T follicular helper cell (primary cell): Measurements from ENCODE around the gene TSPAN15.
"Not testable (repeated sequence)": the region's sequence is repeated elsewhere in the genome, so short reads cannot be mapped to it uniquely, and the experiment has no call there.

Experiments used
- DNase-seq: peaks from one replicate; pipeline ENCODE4 v3.0.0-alpha.2; 2020; ENCODE audit warnings: low read depth

TSPAN15 gene

GRCh38 chr10:69446650-69447151, 4.6 kb upstream of the TSPAN15 start:
- DNase-seq = no peak

DNA sequence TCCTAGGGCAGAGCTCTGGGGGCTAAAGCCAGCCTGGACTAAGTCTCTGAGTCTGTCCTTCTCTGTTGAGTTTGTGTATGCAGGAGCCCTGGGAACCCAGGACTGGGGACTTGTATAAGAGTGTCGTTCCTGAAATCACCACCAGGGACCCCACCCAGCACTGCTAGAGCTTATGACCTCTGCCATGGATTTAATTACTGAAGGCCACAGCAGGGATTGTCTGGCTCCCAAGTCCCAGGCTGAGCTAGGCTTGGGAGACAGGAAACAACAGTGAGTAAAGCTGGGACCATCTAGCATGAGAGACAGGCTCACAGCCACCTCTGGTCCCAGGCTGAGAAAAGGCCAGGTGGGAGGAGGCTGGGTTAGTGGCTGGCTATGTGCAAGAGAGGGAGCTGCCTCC, 1.4 kb upstream of the TSPAN15 start:
- peak; percentile 38 for DNase-seq

GRCh38 chr10:69450395-69450794, 870 bp upstream of the TSPAN15 start:
- DNase-seq = not testable (repeated sequence)

GRCh38 chr10:69451784-69452251, 553 bp downstream of the TSPAN15 start:
- no peak for DNase-seq

DNA sequence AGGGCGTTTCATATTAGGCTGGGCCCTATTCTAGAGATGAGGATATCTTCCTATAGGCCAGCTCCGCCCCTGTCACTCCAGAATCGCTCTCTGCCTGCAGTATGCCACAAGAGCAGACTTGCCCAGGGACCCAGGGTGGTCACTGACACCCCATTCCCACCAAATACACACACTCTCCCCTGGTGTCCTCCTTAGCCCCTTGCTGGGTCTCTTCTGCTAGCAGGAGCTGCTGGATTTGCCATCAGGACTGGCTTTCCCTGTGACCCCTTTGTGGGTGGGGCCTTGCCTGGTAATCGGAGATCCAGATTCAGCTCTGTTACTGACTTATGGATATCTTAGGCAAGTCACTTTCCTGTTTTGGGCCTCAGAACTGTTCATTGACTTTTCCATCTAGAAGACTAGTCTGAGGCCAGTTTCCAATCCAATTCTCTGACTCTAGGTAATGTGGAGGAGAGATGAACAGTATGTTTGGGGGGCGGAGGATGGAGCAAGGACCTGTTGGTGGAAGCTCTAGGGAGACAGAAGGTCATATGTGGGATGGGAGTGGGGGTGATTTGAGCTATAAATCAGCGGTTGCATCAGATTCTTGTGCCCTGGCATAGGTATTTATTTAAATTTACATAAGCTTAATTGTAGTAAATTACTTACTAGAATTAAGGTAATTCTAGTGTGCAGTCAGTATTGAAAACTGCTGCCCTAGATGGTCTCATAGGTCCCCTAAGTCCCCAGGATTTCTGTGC, 1.6 kb downstream of the TSPAN15 start:
- no peak for DNase-seq

- DNase-seq = no peak
These were observed 2.5 kb downstream of the TSPAN15 start for GRCh38 chr10:69453795-69454194.

GRCh38 chr10:69455006-69455763, 3.9 kb downstream of the TSPAN15 start:
- DNase-seq = no peak

- no peak for DNase-seq
These were observed 5.8 kb downstream of the TSPAN15 start for GRCh38 chr10:69456880-69457693.

DNA sequence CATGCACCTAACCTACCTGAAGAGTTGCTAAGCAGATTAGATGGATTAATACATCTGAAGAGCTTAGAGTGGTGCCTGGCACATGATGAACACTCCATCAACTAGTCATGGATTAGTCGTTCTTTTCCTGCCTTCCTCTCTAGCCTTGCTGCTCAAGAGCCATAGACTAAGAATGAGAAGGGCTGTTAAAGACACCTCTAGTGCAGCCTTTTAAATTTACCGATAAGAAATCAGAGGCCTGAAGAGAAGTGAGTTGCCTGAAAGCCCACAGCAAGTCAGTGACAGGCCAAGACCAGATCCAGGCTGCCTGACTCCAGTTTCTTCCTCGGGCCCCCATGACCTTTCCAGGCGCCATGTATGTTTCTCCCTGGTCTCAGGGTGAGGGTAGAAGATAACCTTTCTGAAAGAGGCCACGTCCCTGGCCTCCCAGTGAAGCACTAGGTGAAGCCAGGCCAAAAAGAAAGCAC, 6.5 kb downstream of the TSPAN15 start:
- DNase-seq = no peak

GRCh38 chr10:69458430-69459100, 7.3 kb downstream of the TSPAN15 start:
- no peak for DNase-seq

GRCh38 chr10:69459101-69459790, 8.0 kb downstream of the TSPAN15 start:
- no peak for DNase-seq

GRCh38 chr10:69459893-69460575, 8.8 kb downstream of the TSPAN15 start:
- DNase-seq = no peak

DNA sequence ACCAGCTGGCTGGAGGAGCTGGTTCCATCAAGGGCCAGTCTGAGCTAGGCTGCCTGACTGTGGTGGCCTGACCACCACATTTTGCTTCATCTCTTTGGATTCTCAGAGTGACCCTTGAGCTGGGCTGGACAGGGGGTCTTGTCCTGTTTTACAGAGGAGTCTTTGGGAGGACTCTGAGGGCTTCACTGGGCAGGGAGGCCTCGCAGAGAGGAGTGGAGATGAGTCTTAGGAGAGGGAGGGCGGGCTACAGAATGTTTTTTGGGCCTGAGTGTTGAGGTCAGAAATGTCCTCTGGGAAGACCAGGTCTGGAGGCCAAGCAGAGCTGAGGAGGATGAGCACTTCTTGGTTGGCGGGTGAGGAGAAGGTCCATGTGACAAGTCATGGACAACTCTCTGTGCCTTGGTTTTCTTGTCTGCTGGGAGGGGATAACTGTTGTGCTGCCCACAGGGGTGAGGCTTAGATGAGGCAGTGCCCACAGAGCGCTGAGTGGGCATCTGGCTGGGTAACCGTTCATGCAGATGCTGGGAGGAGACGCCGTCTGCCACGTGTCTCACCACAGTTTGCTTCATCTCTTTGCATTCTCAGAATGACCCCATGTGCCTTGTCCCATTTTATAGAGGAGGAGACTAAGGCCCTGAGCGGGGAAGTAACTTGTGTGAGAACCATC, 9.4 kb downstream of the TSPAN15 start:
- no peak for DNase-seq

DNA sequence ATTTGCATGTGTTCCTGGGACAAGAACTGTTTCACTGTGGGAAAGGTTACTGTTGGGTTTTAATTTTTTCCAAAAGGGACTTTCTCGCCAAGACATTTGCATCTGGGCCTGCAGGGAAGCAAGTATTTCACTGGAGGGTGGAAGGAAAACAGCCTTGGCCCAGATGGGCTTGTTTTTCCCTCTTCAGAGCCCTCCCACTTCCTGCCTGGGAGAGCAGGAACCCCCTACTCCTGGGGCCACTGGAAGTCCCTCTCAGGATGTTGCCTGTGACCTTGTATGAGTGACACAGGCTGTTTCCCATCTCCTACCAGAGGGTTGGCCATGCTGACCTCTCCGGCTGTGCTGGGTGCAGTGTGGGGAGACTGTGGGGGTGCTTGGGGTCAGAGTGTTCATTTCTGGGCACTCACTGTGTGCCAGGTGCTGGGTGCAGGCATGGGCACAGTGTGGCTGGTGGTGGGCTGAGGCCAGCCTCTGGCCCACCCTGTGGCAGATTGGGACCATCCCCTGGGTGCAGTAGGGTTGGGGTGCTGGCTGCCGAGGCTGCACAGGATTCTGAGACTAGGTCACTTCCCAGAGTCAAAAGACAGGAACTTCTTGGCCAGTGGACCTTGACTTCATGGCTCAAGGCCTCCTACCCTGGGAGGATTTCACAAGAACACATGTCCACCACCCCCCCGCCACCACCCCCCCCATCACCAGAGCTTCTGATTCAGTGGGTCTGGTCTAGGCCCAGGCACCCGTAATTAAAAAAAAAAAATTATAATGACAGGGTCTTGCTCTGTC, 10.2 kb downstream of the TSPAN15 start:
- no peak for DNase-seq

DNA sequence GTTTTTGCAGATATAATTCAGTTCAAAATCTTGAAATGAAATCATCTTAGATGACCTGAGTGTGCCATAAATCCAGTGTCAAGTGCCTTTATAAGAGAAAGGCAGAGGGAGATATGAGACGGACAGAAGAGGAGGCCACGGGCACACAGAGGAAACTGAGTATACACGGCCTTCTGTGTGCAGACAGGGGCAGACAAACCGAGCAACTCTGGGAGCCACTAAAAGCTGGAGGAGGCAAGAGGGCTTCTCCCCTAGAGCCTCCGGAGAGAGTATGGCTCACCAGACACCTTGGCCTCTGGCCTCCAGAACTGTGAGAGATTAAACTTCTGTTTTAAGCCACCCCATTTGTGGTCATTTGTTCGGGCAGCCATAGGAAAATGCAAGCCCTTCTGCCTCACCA, 12.6 kb downstream of the TSPAN15 start:
- DNase-seq = no peak

- DNase-seq = no peak
These were observed 13.1 kb downstream of the TSPAN15 start for GRCh38 chr10:69464401-69464800.

GRCh38 chr10:69464801-69465401, 13.6 kb downstream of the TSPAN15 start:
- DNase-seq = no peak

GRCh38 chr10:69465457-69466157, 14.3 kb downstream of the TSPAN15 start:
- DNase-seq = no peak
